Nephron progenitor cell (in vitro differentiated cells): ENCODE results near the gene KATNB1.

Experiments
- DNase-seq: peaks from one replicate; pipeline ENCODE4 v3.0.0; 2021
- H3K27ac Mint-ChIP-seq: 2 replicates; pipeline ENCODE4 v1.8.0; 2021; ENCODE audit warnings: mild to moderate bottlenecking, moderate library complexity, mixed read lengths
- H3K27me3 Mint-ChIP-seq: 2 replicates; pipeline ENCODE4 v1.8.0; 2021; ENCODE audit warnings: mild to moderate bottlenecking, low read depth, mixed read lengths; ENCODE audit not compliant: poor library complexity
- H3K36me3 Mint-ChIP-seq: 2 replicates; pipeline ENCODE4 v1.8.0; 2021; ENCODE audit warnings: low read depth, mixed read lengths
- H3K4me1 Mint-ChIP-seq: 2 replicates; pipeline ENCODE4 v1.8.0; 2021; ENCODE audit warnings: mixed read lengths
- H3K4me3 Mint-ChIP-seq: 2 replicates; pipeline ENCODE4 v1.8.0; 2021; ENCODE audit warnings: mild to moderate bottlenecking, moderate library complexity, mixed read lengths
- H3K9me3 Mint-ChIP-seq: 2 replicates; pipeline ENCODE4 v1.8.0; 2021; ENCODE audit warnings: mild to moderate bottlenecking, moderate library complexity, mixed read lengths
- CTCF ChIP-seq: fragments of 200-600 bp; sonication (generic); IDR thresholded peaks from 2 replicates; pipeline ENCODE4 v1.5.0; 2021; ENCODE audit warnings: antibody characterized with exemption

Gene KATNB1

GRCh38 chr16:57734308-57734924 lies 1.2 kb upstream of the KATNB1 start:
- H3K4me1 Mint-ChIP-seq, result peaks cover 36% of the 10 kb centered on the region
- H3K36me3 Mint-ChIP-seq, result peaks cover 14% of the 10 kb centered on the region
- H3K27ac Mint-ChIP-seq, result peak overlapping the region; percentile 100
- H3K27me3 Mint-ChIP-seq, result peaks cover 5% of the 10 kb centered on the region
- peak overlapping the region; percentile 98 for H3K4me3 Mint-ChIP-seq
- no peak for DNase-seq
- peaks cover 16% of the 10 kb centered on the region for H3K9me3 Mint-ChIP-seq
- TF ChIP-seq CTCF, result no peak

- H3K9me3 Mint-ChIP-seq, result peaks cover 16% of the 10 kb centered on the region
- peaks cover 14% of the 10 kb centered on the region for H3K36me3 Mint-ChIP-seq
- H3K4me3 Mint-ChIP-seq, result peak overlapping the region; percentile 98
- TF ChIP-seq CTCF, result no peak
- H3K27ac Mint-ChIP-seq, result peak overlapping the region; percentile 100
- peaks cover 36% of the 10 kb centered on the region for H3K4me1 Mint-ChIP-seq
- H3K27me3 Mint-ChIP-seq, result peaks cover 5% of the 10 kb centered on the region
- DNase-seq, result peak; percentile 99
These were observed 430 bp upstream of the KATNB1 start for GRCh38 chr16:57734925-57735754.

- Mint-ChIP-seq H3K4me1 (peaks cover 35% of the 10 kb centered on the region), H3K4me3 (peak overlapping the region; percentile 98), H3K27ac (peak overlapping the region; percentile 94), H3K9me3 (peaks cover 16% of the 10 kb centered on the region), H3K36me3 (peaks cover 14% of the 10 kb centered on the region), H3K27me3 (peaks cover 5% of the 10 kb centered on the region)
- peak; percentile 43 for DNase-seq
- no peak for TF ChIP-seq CTCF
These were observed 1.1 kb downstream of the KATNB1 start for GRCh38 chr16:57736419-57737351.

GRCh38 chr16:57738844-57739243 lies 3.3 kb downstream of the KATNB1 start:
- H3K4me1 Mint-ChIP-seq, result peaks cover 30% of the 10 kb centered on the region

More at GRCh38 chr16:57738844-57739243, 3.3 kb downstream of the KATNB1 start:
- Mint-ChIP-seq H3K27ac (no peak overlapping the region), H3K36me3 (peaks cover under 1% of the 10 kb centered on the region), H3K27me3 (no peaks in the 10 kb centered on the region), H3K9me3 (no peaks in the 10 kb centered on the region), H3K4me3 (no peak overlapping the region)
- no peak for DNase-seq
- TF ChIP-seq CTCF, result no peak
